NCI-H2227 (cell line): Measurements from ENCODE around the gene RASAL2.
A peak's percentile ranks its signal among the peaks of the same experiment; 100 is the strongest.

Experiments
- DNase-seq: peaks from one replicate; lab custom pipeline; 2025; ENCODE audit not compliant: unreplicated experiment; lab: John Stamatoyannopoulos, UW

RASAL2 gene

DNA sequence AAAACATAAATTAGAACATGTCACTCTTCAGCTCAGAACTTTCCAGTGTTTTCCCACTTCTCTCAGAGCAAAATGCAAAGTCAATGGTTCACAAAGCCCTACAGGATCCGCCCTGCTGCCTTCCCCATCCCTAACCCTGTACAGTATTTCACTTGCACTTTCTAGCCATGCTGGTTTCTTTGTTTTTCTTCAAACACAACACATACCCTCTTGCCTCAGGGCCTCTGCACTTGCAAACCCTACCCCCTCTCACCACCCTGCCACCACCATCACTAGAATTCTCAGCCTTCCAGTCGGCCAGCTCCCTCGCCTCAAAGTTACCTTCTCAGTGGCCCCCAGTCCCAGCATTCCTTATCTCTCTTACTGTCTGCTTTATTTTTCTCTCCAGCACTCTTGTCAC is 436.6 kb downstream of the RASAL2 start:
- no peak for DNase-seq

DNA sequence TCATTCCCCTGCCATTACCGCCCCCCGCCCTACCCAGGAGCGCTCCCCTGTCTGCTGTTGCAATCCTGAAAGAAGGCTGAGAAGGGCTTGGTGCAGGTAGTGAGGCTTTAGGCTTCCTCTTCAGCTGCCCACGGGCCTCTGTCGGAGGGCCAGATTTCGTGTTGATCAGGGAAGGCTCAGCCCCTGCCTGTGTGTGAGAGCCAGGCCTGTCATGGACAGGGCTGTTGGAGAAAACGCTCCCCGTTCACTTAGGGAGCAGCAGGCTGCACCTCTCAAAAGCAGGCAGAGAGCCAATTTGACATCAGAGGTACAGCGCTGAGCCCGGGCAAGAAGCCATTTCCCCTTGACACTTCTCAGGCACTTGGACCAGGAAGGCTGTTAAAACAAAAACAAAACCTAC is 438.0 kb downstream of the RASAL2 start:
- DNase-seq = no peak

GRCh38 chr1:178532392-178532791 is 438.5 kb downstream of the RASAL2 start:
- peak; percentile 87 for DNase-seq

DNA sequence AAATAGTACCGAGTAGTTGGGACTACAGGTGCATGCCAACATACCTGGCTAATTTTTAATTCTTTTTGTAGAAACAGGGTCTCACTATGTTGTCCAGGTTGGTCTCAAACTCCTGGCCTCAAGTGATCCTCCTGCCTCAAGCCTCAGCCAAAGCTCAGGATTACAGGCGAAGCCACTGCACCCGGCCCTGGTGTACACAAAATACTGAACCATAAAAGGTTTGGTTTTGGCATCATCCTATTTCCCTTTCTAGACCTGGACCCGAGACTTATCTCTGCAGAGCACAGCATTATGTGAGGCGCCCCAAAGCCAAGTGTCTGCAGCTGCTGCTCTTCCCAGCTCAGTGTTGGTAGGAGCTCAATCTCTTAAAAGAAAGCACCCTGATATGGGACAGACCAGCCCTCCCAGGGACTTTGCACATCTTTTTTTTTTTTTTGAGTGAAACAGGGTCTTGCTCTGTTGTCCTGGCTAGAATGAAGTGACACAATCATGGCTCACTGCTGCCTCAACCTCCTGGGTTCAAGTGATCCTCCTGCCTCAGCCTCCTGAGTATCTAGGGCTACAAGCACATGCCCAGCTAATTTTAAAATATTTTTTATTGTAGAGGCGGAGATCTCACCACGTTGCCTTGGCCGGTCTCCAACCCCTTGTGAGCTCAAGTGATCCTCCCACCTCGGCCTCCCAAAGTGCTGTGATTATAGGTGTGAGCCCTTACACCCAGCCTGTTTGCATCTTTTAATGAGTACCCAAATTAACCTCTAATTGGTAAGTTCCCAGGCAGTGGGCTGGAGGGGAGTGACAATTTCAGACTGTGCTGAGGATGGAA is 439.4 kb downstream of the RASAL2 start:
- DNase-seq = no peak
